ENCODE data around the gene SLC17A9.

Gene SLC17A9

GRCh38 chr20:62984666-62985443, 32.3 kb downstream of the SLC17A9 start:
- DNase-seq: no peak

DNA sequence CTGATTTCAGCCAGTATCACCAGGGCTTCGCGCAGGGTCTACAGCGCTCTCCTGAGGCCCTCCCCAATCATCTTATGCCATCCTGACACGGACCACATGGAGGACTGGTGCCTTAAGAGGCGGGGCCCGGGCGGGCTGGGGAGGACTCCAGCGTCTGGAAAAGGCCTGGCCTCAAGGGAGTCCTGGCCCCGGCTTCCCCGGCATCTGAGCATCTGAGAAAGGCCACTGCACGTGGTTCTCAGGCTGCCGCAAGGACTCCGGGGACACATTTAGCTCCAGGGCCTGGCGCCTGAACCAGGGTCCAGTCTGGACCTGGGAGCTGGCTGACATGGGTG, 32.9 kb downstream of the SLC17A9 start:
- no peak for DNase-seq

DNA sequence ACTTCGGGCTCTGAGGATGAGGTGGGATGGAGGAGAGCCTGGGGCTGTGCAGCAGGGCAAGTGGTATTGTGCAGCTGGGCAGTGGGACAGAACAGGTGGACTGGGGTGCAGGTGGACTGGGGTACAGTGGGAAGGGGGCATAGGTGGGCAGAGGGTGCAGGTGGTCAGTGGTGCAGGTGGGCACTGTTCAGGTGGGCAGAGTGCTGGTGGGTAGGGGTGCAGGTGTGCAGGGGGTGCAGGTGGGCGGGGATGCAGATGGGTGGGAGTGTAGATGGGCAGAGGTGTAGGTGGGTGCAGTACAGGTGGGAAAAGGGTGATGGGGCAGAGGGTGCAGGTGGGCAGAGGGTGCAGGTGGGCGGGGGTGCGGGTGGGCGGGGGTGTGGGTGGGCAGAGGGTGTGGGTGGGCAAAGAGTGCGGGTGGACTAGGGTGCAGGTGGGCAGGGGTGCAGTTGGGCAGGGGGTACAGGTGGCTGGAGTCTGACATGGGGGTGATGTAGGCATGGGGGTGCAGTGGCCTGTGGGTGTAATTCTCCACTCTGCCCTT, 33.8 kb downstream of the SLC17A9 start:
- DNase-seq: no peak

- DNase-seq: no peak
These were observed 34.6 kb downstream of the SLC17A9 start for GRCh38 chr20:62987114-62987513.

DNA sequence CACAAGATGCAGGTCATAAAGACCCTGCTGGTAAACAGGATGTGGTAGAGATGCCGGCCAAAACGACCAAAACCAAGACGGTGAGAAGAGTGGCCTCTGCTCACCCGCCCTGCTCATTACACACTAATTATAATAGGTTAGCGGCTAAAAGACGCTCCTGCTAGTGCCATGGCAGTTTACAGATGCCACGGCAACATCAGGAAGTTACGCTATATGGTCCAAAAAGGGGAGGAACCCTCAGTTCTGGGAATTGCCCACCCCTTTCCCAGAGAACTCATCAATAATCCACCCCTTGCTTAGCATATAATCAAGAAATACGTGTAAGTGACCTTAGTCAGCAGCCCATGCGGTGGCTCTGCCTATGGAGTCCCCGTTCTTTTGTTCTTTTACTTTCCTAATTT, 36.7 kb downstream of the SLC17A9 start:
- no peak for DNase-seq

GRCh38 chr20:62990306-62990825, 37.9 kb downstream of the SLC17A9 start:
- no peak for DNase-seq

GRCh38 chr20:62991196-62991807, 38.8 kb downstream of the SLC17A9 start:
- DNase-seq: no peak

GRCh38 chr20:62991863-62992262, 39.4 kb downstream of the SLC17A9 start:
- DNase-seq: no peak

GRCh38 chr20:62993856-62994494, 41.5 kb downstream of the SLC17A9 start:
- DNase-seq: no peak

GRCh38 chr20:62994869-62995281, 42.4 kb downstream of the SLC17A9 start:
- no peak for DNase-seq

DNA sequence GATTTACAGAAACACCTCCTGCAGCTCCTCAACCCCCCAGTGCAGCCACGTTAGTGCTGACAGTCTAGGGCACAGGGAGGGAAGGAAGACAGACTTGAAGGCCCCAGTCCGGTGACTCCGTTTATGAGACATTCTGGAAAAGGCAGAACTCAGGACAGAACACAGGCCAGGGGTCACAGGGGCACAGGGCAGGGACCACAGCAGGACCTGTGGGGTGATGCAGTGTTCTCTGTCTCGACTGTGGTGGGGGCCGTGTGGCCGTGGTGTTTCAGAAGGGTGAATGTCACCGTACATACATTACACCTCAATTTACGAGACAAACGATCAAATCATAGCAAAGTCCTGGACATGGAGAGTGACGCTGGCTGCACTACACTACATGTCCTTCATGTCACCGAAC, 43.0 kb downstream of the SLC17A9 start:
- no peak for DNase-seq

GRCh38 chr20:62995898-62996595, 43.5 kb downstream of the SLC17A9 start:
- no peak for DNase-seq

- no peak for DNase-seq
These were observed 44.1 kb downstream of the SLC17A9 start for GRCh38 chr20:62996596-62996982.

DNA sequence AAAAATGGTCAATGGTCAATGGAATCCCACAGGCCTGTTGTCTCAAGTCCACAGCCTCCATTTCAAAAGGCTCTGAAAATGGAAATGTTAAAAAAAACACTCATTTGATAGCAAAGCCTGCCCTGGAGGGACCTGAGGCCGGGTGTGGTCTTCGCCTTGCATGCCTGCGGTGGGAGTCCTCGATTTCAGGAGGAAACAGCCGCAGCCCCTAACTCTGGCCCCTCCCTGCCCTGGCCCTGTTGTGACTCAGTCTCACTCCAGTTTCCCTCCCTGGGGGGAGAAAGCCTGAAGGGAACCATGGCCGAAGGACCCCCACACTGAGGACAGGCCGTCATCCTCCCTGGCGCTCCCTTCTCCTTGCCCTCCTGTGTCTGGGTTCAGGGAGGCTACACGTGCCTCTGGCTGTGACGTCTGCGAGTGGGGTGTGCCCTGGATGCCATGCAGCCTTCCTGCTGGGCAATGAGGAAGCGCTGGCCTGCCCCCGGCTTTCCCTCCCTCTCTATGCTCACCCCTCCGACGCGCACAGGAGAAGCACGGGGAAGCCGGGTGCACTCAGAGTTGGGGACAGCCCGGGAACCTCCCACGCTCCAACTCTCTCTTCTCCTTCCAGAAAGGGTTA, 45.0 kb downstream of the SLC17A9 start:
- DNase-seq: no peak

DNA sequence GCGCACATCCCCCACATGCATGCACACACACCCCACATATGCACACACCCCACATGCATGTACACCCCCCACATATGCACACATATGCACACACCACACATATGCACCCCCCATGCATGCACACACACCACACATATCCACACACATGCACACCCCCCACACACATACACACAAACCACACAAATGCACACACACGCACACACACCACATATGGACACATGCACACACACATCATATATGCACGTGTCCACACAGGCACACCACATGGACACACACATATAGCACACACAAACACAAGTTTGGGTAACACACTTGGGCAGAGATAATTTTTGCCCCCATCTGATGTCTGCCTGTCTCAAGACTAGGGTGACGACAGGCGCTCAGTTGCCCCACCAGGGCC, 45.9 kb downstream of the SLC17A9 start:
- DNase-seq: no peak

GRCh38 chr20:62999580-62999979, 47.1 kb downstream of the SLC17A9 start:
- no peak for DNase-seq

DNA sequence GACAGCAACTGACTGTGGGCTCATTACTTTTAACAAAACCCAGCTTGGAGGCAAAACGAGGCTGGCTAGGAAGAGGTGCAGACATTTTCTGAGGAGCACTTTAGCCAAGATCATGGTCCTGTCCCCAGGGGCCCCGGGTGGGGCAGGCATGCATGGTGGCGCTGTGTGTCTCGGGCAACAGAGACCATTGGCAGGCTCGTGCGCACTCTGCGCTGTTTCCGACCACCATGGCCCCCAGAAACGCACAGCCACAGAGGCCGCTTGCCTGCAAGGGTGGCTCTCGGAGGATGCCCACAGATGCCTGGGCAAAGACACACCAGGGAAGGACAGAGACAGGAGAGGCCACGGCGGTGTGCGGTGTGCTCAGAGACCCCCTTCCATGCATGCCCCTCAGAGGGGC, 47.5 kb downstream of the SLC17A9 start:
- DNase-seq: no peak

DNA sequence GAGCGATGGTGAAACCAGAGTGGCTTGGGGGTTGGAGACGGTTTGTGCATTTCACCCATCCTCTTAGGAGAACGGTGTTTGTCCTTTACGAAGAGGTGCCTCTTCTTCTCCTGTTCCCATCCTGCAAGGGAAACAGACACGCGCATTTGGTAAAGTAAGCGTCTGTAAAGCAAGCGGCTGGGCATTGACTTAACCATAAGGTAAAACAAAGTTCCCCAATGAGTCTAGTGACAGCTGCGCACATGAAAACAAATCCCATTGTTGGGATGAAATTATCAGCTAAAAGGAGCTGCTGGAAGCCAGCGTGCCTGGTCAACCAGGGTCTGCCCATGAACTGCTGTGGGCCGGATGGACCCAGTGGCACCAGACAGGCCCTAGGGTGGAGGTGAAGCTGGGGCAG, 48.4 kb downstream of the SLC17A9 start:
- no peak for DNase-seq

GRCh38 chr20:63002511-63002910, 50.0 kb downstream of the SLC17A9 start:
- no peak for DNase-seq

GRCh38 chr20:63003546-63003945, 51.0 kb downstream of the SLC17A9 start:
- no peak for DNase-seq

GRCh38 chr20:63004607-63005364, 52.3 kb downstream of the SLC17A9 start:
- DNase-seq: no peak

DNA sequence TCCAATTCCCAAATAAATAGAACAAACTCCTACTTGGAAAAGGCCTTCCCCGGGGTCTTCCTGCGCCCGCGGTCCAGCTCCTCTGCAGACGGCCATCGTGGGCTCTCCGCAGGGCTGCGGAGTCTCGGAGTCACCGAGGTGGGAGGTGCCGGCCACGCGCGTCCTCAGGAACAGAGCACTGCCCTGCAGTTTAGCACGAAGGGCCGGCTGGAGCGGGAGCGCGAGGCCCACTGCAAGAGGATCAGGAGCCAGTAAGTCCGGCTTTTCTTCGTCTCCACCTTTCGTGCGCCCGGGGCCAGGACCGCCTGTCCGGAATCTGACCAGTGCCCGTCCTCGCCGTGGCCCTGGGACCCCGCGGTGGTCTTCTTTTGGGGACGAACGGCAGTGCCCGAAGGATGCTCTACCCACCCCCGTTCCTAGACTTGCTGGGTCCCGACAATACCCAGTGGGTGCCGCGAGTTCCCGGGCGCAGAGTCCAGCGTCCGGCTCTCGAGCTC, 52.9 kb downstream of the SLC17A9 start:
- DNase-seq: no peak
